Activated T-cell treated with anti-CD3 and anti-CD28 coated beads for 48 hours (primary cell): ENCODE data around the gene RBMS3.

Experiments used
- DNase-seq: peaks from one replicate; pipeline ENCODE4 v3.0.0-alpha.2; 2020; ENCODE audit warnings: low read depth

RBMS3 gene

DNA sequence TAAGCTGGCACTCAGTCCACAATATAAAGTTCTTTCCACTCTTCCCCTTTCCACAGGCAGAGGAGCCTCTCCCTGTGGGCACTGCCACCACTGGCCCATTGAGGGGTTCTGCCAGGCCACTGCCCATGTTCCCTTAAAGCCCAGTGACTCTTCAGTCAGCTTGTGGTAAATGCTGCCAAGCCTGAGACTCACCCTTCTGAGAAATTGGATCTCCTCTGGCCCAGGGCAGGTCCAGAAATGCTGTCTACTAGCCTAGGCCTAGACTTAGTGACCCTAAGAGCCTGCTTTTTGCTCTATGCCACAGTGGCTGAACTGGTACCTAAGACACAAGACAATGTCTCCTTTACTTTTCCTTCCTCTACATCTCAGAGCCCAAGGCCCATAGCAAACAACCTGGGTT, 295.8 kb downstream of the RBMS3 start:
- no peak for DNase-seq

DNA sequence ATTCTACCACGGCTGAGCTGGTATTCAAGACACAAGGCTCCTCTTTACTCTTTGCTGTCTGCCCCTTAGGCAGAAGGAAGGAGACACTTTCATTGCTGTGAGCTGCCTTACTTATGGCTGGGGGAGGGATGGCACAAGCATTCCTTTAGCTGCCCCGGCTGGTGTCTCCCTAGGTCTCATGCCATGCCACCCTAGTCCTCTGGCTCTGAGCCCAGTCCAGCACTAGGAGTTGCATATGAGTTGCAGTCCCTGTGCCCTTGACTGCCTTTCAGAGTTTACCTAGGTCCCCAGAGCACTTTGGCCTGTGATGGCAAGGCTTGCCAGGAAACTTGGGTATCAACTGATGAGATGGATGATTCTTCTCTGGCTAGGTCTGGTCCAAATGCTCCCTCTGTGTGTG, 296.4 kb downstream of the RBMS3 start:
- no peak for DNase-seq

DNA sequence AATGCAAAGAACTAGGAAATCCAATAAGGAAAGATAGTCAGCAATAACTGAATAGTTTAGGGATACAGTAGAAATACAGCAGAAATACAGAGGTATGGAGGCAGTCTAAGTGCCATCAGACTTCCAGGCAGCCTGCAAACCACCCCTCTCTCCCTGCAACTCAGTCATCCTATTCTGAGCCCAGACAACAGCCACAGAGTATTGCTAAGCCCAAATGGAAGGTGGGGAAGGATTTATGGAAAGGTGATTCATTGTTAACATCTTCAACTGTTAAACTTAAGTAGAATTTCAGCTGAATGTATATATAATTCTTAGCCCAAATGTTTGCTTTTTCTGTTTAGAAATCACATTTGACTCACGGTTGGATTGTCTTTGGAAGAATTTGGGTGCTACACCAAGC, 300.4 kb downstream of the RBMS3 start:
- no peak for DNase-seq

DNA sequence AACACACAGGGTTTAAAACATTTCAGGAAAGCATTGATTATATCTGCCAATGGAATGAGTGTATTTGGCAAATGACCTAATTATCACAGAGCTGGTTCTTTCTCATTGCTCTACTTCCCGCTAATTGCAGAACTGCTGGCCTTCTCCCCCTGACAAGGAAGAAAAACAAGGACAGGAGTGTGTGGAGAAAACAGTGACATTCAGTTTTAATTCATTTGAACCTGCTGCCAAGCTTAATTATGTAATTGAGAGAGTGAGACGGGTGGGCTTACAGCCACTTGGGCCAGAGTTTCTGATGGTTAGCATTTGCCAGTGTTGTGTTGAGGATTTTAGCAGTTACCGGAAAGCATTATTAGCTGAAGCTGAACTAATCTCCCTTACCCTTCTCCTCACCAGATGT, 301.4 kb downstream of the RBMS3 start:
- DNase-seq: no peak

DNA sequence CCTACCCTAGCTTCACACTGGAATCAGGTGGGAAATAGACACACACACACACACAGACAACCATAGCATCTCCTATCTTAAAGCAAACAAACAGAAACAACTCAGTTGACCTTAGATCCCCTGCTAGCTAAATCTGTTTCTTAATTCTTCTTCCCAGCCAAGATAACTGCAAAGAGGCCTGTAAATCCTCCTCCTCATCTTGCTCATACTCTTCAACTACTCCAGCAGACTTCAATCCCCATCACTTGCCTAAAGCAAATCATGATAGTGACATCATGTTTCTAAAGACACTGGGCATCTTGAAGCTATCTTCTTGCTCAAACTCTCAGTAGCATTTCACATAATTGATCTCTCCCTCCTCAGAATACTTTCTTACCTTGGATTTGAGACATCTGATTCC, 303.0 kb downstream of the RBMS3 start:
- no peak for DNase-seq

DNA sequence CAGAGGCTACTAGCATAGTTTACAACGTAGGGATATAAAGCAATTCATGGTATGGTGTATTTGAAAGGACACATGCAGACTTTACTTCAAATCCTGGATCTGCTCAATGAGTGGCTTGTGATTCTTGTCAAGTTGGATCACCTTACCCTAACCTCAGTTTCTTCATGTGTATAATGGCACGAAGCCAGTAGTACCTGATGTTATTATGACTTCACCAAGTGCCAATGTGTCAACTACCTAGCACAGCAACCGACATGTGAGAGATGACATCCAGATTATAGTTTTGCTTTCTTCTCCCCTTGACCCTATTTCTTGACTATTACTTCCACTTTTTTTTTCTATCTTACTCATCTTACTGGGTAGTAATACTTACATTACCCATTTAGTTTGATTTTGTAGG, 304.5 kb downstream of the RBMS3 start:
- DNase-seq: no peak

DNA sequence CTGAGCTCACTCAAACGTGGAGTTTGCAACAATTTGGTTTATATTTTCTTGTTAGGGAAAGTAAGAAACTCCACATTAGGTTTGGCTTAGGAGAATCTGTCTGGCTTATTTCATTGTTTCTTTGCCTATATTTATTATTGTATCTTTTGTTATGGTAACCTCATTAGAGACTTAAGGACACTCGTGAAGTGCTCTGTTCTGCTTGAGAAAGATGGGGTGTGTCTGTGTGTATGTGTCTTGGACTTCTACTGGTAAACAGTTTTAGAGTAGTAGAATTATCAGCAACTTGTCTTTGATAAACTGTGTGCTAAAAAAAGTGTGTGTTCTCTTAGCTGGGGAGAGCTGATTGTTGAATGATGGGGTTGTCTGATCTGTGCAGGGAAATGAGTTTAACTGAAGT, 306.5 kb downstream of the RBMS3 start:
- no peak for DNase-seq

DNA sequence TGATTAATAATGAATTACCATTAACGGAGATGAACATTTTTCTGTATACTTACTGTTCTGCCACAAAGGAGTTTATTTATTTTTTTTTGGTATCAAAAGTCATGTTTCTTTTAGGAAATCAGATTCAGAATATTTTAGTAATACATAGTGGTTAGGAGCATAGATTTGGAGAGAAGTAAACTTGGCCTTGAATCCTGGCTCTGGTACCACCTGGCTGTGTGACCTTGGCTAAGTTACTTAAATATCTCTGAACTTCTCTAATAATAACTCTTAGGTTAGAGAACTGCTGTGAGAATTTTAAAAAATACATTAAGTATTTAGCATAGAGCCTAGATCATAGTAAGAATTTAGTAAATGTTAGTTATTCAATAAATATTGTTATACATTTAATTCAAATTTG, 309.1 kb downstream of the RBMS3 start:
- DNase-seq: no peak

DNA sequence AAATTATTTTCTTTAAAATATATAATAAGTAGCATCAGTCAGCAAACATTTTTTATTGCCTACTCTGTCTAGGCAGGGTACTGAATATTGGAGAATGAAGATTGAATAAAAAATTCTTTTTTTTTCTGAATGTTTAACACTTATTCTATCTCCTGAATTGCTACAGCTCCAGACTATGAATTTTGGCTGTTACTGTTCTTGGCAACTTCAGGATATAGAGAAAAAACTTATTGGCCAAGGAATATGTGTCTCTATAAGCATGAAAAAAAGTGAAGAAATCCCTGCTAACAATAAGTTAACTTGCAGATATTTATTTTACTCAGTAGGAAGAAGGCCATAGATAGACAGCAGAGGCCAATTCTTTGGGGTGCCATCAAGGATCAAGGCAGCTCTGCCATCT, 309.6 kb downstream of the RBMS3 start:
- no peak for DNase-seq

DNA sequence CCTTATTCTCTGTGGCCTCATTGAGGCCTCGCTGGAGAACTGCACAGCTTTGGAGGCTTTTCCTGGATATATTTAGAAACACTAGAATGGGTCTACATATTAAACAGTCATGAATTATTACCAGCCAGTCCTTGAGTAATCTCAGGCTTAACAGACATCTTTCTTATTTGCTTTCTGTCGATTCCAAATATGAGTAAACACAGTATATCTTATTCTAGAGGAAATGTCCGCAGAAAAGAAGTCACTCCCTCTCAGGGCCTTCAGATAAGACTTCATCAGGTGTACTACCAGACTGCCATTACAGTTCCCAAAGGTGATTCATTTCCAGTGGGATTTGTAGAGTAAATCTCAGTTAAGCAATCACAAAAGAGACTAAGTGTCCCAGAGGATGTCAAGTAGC, 310.7 kb downstream of the RBMS3 start:
- no peak for DNase-seq

DNA sequence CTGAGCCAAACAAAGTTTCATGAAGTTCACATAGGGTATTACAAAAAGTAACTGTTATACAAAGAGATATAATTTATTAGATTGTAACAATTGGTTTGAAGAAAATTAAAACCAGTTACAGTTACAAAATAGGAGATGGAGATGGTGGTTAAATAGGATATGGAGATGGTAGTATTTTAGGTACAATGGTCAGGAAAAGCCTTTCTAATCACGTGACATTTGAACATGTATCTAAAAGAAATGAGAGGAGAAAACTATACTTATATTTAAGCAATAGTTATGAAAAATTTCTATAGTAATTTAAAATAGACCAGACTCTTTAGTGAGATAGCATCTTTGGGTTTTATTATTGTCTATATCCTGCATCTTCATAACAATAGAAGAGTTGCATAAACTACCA, 312.9 kb downstream of the RBMS3 start:
- DNase-seq: no peak

DNA sequence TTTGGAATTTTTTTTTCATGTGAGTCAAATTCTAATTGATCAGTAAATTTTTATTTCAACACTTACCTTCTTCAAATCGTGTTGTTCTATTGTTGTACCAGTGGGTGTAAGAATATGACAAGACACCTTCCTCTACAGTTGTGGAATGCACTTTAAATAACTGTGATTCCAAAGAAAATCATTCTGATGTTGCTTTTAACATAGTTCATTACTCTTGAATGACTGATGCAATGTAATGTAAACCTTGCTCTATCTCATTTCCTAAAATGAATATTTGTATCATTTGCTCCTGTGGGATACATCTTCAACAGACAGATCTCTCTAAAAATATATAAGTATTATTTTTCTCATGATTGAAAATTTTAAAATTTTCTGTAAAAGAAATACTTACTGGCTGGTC, 313.4 kb downstream of the RBMS3 start:
- DNase-seq: no peak

DNA sequence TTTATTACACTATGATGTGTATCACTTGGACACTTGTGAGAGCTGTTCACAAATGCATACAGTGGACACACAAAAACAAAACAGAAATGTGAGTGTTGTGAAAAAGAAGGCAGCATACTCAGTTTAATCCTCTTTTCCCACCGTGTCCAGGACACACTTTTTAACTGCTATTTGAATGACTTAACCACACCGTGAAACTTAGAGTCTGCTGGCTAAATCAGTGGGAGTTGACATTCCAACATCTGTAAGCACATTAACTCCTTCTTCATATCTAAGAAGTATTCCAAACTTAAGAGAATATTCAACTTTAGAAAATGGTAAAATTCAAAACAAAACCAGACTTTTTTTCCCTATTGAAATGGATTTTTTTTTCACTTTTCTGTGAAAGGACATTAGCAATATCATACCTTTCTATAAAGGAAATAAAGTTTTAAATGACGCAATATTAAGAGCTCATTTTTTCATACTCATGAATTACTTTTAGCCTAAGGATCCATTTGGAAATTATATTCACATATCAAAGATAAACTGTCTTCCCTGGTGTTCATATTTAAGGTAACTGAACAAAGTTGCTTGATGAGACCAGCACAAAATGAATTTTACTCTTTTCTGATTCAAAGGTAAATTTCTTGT, 316.6 kb downstream of the RBMS3 start:
- DNase-seq: no peak

DNA sequence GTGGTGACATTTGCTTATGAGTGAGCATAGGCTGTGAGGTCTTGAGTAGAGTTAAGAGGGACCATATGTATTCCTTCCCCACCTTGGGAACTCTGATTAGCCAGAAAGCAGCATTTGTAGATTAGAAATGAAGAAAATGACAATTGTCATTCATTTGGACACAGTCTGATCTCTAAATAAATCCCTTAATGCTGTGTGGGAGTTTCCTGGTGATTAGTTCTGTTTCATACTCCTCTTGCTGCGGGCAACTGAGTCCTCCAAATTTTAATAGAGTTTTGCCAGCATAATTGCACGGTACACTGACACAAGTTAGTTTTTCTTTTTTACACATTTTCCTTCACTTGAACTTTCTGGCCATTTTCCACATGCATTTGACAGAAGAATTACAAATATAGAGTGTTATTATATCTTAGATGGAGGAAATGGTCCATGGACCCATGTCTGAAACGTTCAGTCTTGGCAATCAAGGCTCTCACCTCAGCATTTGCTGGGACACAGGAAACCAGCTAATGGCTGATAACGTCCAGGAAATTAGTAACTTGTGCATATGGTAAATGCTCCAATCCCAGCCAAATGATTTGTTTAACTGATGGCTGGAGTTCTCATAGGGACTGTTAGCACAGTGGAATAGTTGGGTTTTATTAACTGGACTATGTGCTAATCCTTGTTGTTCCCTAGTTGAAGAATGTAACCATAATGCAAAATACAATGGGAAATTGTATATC, 321.2 kb downstream of the RBMS3 start:
- no peak for DNase-seq

DNA sequence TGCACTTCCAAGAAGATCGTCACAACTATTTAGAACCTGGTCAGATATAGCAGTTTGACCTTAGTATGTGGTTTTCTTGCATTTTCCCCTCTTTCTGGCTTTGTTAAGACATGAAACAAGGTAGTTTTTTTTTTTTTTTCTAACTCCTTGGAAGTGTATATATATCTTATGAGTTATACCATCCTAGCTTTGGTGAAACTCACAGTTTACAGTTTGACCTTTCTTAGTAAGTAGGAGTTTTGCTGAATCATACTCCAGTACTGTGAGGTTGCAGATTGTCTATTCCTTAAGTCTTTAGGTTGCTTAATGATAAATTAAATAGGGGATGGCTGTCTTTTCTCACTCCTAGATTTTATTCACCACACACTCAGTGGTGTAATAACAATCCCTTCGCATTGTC, 325.0 kb downstream of the RBMS3 start:
- no peak for DNase-seq

DNA sequence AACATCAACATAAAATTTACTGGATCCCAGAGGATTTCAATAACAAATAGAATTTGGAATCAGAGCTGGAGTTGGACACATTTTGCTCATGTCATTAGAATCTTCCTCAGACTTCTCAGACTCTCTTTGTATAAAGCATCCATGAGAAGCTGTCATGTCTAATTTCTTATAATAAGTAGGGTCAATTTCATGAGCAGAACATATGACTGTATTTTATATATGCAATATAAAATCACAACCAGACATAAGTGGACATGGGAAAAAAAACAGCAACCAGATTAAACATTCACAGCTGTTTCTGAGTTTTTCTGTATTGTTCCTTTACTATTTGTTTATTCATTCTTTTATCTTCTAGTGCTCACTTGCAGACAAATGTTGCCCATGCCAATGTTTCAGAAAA, 325.5 kb downstream of the RBMS3 start:
- DNase-seq: no peak

DNA sequence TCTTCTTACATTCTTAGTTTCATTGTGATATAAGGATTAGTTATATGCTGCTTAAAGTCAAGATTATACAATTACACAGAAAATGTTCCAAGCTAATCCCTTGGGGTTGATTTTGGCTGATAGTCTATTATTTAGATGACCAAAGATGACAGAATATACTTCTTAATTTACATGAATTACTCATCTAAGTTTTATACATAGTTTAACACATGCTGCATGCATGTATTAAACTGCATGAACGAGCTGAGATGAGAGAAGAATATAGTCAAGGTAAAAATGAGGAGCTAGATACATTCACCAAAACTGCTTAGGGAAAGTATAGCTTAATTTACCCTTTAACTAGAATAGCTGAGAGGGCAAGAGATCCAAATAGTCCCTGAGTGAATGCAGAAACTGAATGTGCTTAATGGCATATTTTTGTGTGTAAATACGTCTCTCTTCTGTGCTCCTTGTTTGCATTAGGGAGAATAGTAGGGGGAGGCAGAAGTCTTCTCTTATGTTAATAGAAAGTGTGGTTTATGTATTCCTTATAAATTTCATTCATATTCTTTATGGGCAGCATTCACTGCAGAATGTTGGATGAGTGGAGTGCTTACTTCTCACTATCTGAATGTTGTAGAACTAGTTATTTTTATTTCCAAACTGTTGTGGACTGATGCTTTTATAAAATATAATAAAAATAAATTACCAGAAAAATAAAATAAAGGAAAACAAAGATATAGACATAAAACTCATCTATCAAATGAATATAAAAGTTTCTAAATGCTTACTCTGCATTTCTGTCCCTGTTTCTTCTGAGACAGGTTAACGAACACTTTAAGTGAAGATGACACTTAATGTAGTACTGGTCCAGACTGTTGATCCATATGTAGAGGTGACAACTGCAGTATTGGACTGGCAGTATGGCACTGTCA, 327.8 kb downstream of the RBMS3 start:
- no peak for DNase-seq

DNA sequence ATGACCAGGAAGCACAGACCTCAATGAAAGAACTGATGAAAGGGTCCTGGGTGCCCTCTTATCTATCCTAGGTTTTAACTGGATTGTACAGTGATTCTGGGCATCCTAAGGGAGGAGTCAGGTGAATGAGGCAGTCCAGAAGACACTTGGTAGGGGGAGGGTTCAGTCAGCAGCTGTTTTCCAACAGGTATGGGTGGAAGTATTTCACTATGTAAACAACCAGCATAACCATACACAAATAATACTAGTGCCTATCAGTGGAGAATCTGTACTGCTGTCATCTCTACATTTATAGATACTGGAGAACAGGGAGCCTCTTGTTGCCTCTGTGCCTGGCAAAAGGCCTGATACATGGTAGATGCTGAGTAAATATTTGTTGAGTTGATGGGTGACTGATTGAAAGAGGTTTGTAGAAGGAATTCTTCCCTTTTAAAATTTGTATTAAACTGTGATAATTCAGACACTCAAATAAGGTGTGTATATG, 328.5 kb downstream of the RBMS3 start:
- no peak for DNase-seq

DNA sequence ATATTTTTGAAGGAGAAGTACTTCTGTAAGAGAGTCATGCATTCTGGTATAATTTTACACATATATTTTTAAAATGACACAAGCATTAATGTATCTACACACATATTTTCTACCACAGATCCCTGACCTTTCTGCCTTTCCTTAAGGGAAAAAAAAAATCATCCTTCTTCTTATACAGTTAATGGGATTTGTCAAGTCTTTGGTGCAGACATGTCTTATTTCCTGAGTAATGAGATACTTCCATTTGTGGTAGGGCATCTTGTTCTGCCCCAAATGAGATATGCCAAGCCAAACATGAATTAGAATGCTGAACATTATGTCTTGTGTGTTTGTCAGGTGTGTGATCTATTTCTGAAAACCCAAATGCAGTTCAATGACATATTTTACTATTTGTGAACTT, 329.9 kb downstream of the RBMS3 start:
- no peak for DNase-seq

DNA sequence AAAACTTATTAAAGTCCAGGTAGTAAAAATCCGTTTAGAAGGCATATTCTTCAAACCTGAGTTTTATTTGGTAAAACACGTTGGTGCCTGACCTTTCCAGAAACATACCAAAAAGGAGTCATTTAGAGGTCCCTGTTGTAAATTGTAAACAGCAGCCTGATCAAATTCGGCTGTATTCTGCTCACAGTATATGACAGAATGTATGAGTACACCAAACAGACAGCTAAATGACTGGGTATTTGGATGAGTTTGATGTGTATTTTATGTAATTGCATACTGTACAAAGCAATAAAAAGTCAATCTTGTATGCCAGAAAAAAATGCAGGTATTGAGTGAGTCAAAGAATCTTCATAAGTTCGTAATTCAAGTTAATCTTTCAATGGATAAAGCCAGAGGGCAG, 330.4 kb downstream of the RBMS3 start:
- DNase-seq: no peak

DNA sequence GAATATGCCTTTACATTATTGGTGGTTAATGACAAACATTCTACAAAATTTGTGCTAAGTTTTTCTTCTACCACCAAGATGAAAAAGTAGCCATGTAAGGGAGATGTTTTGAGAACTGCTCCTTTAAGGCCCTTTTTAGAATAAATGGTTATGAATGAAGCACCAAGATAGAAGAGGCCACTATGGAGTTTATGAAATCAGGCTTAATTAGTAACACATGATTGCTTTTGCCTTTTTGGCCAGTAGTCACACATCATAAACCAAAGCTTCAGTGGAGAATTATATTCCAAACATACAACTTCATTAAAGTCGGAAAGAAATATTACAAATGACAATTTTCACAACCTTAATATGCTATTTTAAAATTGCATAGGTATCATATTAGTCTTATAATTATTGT, 331.7 kb downstream of the RBMS3 start:
- DNase-seq: no peak

DNA sequence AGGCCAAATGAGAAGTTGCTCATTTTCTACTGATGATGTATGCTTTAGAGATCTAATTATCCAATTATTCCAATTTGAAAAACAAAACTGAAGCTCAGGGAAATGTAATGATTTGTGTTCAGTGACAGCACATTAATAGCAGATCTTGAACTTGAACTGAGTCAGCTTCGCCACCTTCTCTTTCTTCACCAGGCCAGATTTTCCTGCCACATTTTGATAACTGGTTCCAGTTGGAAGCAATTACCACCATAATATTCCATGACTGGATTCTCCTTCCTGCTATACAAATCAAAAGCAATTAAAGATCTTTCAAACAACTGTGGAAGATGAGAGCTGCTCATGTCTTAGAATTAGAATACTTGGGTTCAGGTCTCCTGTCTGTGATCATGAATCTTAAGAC, 334.1 kb downstream of the RBMS3 start:
- no peak for DNase-seq
